SH-SY5Y (cell line): ENCODE results near the gene G0S2.

ENCODE experiments used
- GATA2 ChIP-seq: IDR thresholded peaks from 2 replicates; pipeline ENCODE4 v1.6.1; 2011; ENCODE audit warnings: mild to moderate bottlenecking, low read depth, low read length
- GATA3 ChIP-seq: IDR thresholded peaks from 2 replicates; pipeline ENCODE4 v1.6.1; 2011; ENCODE audit warnings: low read depth, mild to moderate bottlenecking, low read length, moderate library complexity

- TF ChIP-seq GATA2 (no peak), GATA3 (no peak)
Observed at GRCh38 chr1:209703834-209704504, 28.8 kb downstream of the G0S2 start.
